SK-N-MC (cell line): ENCODE data around the gene BACH1.

Source experiments
- EZH2 ChIP-seq: fragments of 200-600 bp; sonication (generic); IDR thresholded peaks from one replicate; pipeline ENCODE4 v1.6.1; 2017; ENCODE audit warnings: antibody characterized with exemption
- POLR2AphosphoS5 ChIP-seq: IDR thresholded peaks from 2 replicates; pipeline ENCODE4 v1.6.1; 2012; ENCODE audit warnings: mild to moderate bottlenecking, low read depth, low read length, borderline replicate concordance

DNA sequence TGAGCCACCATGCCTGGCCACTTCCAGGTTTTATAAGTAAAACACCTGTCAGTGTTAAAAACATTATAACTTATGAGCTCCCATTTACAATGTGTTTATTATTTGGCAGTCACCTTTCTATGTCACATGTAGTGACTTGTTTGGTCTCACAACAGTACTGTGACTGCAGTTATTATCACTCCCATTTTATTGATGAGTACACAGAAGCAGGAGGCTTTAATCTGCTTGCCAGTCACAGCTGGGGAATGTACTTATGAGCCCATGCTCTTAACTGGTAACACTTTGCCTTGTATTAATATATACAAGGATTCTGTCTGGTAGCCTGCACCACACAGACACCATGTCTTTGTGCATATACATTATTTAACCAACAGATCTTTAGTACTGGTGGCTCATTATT is 31.1 kb upstream of the BACH1 start:
- TF ChIP-seq POLR2AphosphoS5, result no peak
- TF ChIP-seq EZH2, result no peak
